HG03521 (cell line): ENCODE measurements around the gene PDGFRB.

Experiments
- ATAC-seq: cut with Tn5 transposase; IDR thresholded peaks from one replicate; pipeline ENCODE4 v1.9.1; 2021; ENCODE audit warnings: mild to moderate bottlenecking, moderate library complexity; ENCODE audit not compliant: unreplicated experiment

The PDGFRB gene

GRCh38 chr5:150147670-150148069 lies 8.0 kb downstream of the PDGFRB start:
- ATAC-seq, result no peak

DNA sequence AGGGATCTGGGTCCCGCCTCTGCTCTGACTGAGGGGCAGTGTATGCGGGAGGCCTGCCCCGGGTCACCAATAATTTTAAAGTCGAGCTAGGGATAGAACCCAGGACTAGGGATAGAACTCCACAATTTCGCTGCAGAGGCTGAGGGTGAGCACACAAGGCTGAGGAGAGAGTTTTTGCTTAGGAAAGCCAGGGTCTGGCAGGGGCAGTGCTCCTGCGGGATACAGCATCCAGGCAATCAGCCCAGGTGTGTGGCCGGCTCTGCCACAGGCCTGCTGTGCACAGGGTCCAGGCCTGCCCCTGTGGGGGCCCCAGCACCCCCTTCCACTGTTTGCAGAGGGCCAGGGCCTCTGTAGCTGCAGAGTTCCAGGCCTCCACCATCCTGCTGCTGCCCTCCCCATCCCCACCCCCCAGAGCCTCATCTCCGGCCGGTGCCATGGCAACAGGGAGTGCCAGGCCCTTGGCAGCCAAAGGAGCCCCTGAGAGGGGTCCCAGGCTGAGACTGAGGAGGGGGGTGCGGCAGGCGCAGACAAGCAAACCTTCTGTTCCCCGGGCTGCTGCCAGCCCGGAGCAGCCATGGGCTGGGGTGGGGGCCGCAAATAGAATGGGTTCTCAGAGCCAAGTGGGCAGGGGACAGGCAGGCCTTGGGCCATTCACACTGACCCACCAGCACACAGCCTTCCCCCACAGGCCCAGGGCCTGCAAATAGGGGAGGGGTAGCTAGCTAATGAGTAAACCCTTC lies 8.6 kb downstream of the PDGFRB start:
- no peak for ATAC-seq

DNA sequence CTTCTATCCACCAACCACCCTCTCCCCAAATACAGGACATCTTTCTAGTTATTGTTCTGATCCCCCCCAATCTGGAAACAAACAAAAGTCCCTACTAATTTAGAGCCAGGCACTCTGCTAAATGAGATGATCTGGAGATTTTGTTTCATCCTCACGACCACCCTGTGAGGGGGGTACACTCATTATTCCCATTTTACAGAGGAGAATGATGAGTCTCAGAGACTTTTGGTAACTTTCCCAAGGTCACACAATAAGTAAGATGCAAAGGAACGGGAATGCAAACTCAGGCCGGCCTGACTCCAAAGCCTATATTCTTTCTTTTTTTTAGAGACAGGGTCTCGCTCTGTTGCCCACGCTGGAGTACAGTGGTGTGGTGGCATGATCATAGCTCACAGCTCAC lies 9.4 kb downstream of the PDGFRB start:
- no peak for ATAC-seq

GRCh38 chr5:150144879-150145278 lies 10.8 kb downstream of the PDGFRB start:
- ATAC-seq, result no peak

DNA sequence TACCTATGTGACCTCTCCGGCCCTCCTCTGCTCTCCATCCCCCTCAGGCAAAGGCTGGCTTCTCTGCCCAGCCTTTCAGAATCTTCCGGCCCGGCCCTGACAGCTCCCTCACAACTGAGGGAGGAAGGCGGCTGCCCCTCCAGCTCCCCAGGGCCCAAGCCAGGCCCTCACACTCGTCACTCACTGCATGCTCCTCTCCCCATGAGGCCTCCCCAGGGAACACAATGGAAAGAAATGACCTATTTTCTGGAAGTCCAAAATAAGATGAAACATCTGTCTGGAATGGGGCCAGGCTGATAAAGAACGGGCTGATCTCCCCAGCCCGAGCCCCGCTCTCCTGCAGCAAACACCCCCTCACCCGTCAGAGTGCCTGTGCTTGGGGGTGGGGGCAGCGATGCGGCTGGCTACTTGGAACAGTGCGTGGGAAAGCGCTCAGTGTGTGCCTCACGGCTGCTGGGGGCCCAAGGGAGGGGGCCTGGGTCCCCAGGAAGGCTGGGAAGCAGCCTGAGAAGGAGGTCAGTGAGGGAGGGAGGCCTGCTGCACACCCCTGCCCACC lies 11.3 kb downstream of the PDGFRB start:
- ATAC-seq, result no peak

DNA sequence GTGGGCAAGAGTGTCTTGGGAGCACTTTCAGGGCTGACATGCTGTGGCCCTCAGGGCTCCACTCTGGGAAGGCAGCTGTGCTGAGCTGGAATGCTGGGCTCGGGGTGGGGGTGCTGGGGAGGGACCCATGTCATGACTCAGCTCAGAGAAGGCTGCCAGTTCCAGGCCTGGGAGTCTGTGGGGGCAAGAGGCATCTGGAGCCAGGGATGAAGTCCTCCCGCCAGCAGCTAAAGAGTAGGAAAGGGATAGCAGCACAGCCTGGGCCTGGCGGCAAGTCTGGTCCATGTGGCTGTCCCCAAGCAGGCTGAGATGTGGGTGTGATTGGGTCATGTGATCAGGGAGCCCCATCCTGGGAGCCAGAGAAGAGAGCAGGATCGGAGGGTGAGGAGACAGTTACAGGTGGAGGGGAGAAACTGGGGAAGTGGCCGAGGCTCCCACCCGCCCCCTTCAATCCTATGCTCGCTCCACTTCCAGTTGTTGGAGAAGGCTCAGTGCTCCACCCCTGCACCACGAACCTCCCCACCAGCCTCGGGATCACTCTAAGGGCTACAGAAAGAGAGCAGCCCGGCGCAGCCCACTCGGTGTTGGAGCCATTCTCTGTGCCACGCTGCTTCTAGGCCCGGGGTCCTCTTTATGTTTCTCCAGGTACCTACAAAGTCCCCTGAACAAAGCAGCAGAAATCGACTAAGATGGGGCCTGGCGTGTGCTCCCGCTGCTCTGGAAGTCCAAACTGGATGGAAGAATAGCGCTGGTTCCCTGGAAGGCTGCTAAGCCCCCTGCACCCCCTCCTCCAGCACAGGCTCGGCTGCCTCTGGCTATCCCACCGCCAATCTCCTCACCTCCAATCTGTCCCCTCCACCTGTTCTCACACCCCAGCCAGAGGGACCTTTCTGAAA lies 12.0 kb downstream of the PDGFRB start:
- ATAC-seq, result no peak

GRCh38 chr5:150142959-150143349 lies 12.7 kb downstream of the PDGFRB start:
- ATAC-seq, result no peak

DNA sequence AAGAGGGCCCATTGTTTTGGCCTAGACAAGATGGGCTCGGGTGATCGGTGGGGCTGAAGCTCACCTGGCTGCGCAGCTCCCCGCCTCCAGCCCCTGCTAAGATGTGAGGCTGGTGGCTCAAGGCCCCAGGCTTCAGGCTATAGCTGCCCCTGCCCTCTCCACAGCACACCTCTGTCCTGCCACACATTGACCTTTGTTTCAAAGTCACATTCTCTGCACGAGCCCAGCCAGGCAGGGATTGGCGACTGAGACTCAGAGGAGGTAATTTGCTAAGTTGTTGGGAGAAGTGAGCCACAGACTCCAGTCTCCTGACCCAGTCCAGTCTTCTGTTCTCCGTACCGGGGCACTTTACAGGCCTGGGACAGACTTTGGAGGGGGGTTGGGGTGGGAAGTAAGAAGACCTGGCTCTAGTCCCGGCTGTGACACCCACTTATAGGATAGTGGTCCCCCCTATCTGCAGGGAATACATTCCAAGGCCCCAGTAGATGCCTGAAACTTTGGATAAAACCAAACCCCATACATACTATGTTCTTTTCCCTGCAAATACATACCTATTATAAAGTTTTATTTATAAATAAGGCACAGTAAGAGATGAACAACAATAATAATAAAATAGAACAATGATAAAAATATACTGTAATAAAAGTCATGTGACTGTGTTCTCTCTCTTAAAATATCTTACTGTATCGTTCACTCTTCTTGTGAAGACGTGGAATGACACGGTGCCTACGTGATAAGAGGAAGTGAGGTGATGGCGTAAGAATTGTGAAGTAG lies 13.3 kb downstream of the PDGFRB start:
- ATAC-seq, result no peak

DNA sequence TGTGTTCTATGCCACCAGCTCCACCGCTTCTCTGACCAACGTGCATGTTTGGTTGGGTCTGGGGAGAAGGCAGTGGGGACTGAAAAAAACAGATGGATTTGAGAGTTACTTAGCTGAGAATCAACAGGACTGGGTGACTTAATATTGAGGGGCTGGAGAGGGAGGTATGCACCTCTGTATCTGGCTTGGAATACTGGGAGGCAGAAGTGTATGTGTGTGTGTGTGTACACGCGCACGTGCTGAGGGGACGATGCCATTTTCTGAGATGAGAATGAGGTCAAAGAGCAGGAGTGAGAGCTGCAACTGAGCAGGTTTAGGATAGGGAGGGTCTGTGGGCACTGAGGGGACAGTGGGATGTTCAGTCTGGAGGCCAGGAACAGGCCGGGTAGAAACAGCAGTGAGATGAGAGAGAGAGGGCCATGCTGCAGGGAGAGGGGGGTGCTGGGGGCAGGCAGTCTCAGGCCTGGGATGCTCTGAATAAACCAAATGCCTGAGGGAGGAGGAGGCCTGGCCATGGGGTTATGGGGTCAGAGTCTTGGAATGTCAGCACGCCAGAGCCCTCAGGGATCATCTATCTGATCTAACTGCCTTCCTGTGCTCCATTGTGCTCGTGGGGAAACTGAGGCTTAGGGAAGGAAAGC lies 14.0 kb downstream of the PDGFRB start:
- no peak for ATAC-seq

GRCh38 chr5:150140830-150141229 lies 14.8 kb downstream of the PDGFRB start:
- no peak for ATAC-seq

- ATAC-seq, result no peak
These were observed 16.3 kb downstream of the PDGFRB start for GRCh38 chr5:150139334-150139733.

GRCh38 chr5:150138551-150139265 lies 16.9 kb downstream of the PDGFRB start:
- ATAC-seq, result no peak

DNA sequence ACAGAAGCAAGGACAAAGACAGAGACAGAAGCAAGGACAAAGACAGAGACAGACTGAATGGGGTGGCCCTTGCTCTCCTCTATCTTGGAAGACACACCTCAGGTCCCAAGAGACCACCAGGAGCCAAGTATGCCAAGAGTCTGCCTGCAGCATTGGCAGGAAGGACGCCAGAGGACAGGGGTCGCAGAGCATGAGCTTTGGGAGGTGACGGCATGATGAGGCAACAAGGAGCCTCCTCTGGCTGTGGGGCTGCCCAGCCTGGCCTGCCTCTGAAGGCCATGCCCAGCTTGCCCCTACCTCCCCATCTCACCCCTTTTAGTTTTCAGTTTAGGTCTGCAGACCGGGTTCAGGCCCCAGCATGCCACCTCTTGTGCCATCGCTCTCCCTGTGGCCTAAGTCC lies 17.6 kb downstream of the PDGFRB start:
- no peak for ATAC-seq

DNA sequence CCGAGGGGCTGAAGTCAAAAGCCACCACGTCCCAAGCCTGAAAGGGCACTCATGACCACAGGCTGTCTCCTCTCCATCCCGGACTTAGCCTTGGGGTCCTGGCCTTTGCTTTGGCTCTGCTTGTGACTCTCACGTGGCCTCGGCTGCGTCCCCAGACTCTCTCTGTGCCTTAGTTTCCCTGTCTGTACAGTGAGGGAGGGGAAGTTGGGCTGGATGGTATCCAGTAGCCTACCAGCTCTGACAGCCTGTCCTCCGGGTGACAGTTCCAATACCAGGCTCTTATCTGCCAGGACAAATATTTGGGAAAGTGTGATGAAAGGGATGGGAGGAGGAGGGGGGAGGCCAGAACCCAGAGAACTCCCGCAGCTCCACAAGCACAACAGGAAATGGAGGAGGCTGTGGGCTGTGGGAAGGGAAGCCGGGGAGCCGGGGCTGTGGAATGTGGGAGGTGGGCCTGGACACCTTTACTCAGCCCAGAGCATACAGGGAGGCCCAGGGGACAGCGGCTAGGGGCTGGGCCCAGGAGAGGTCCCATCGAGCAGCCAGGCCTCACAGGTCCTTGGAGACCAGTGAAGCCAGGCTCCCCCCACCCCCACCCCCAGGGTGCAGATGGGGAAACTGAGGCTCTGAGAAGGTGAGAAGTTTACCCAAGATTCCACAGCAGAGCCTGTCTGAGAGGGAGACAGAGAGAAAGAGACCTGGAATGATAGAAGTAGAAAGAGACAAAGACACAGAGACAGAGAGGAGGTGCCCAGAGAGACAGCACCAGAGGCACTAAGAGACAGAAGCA lies 18.3 kb downstream of the PDGFRB start:
- no peak for ATAC-seq

- ATAC-seq, result no peak
These were observed 19.1 kb downstream of the PDGFRB start for GRCh38 chr5:150136305-150137167.

DNA sequence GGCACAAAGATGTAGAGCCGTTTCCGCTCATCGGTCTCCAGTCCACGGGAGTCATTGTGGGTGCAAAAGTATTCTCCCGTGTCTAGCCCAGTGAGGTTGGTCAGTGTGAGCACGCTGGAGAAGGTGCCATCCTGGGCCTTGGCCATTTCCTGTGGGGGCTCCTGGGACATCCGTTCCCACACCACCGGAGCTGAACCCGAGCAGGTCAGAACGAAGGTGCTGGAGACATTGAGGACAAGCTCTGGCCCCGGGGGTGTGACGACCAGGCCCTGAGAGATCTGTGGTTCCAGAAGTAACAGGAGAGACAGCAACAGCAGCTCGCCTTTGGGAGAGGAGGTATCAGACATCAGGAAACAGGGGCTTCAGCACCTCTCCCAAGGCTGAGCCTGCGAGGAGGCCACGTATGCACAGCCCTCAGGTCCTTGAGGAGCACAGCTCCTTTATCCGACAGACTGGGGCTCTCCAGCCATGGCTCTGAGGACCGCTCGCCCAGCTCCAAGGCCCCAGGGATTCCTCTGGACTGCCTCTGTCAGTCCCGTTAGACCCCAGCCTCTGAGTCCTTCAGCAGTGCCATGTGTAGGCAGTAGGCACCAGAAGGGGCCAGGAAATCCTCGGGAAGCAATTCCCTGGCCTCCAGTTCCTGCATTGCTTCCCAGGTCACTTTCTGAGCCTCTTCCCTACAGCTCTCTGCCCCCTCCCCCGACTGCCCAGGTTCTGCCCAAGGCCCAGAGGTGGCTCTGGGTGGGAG lies 19.9 kb downstream of the PDGFRB start:
- ATAC-seq, result no peak

GRCh38 chr5:150134198-150134588 lies 21.5 kb downstream of the PDGFRB start:
- ATAC-seq, result no peak
